WTC11 (cell line): ENCODE measurements around the gene TIMM29. TPM values are rescaled to one million over a fixed set of nuclear protein-coding genes. Genes with fewer than 3 reads are reported as not detected.

Source experiments
- ATAC-seq: fragments of 200-7000 bp; cut with Tn5 transposase; 2 replicates; pipeline ENCODE4 v1.10.0; 2021; ENCODE audit warnings: mild to moderate bottlenecking, moderate library complexity
- CTCF ChIA-PET: fragments of 300-600 bp; sonication (Branson Sonifier 250); formaldehyde crosslinking; loops from one replicate; lab custom pipeline; 2021; ENCODE audit warnings: antibody characterized with exemption; lab: Charles Lee
- POLR2A ChIA-PET: fragments of 350-600 bp; sonication (Branson Sonifier 250); formaldehyde crosslinking; loops from one replicate; lab custom pipeline; 2021; ENCODE audit warnings: antibody characterized with exemption; lab: Charles Lee
- DNase-seq: peaks from one replicate; pipeline ENCODE4 v3.0.0; 2021; ENCODE audit warnings: low spot score
- H3K27ac Mint-ChIP-seq: 2 replicates; pipeline ENCODE4 v1.8.0; 2021; ENCODE audit warnings: mixed read lengths
- H3K27me3 Mint-ChIP-seq: 2 replicates; pipeline ENCODE4 v1.8.0; 2021; ENCODE audit warnings: low read depth, mild to moderate bottlenecking, moderate library complexity, mixed read lengths
- H3K36me3 Mint-ChIP-seq: 2 replicates; pipeline ENCODE4 v1.8.0; 2021; ENCODE audit warnings: mixed read lengths
- H3K4me1 Mint-ChIP-seq: 2 replicates; pipeline ENCODE4 v1.8.0; 2022; ENCODE audit warnings: mixed read lengths
- H3K4me3 Mint-ChIP-seq: 2 replicates; pipeline ENCODE4 v1.8.0; 2021; ENCODE audit warnings: mild to moderate bottlenecking, moderate library complexity, mixed read lengths
- H3K9me3 Mint-ChIP-seq: 2 replicates; pipeline ENCODE4 v1.8.0; 2021; ENCODE audit warnings: mixed read lengths
- ATF3 ChIP-seq: sonication (generic); formaldehyde crosslinking; conservative IDR thresholded peaks from 2 replicates; pipeline ENCODE4 v1.8.1; 2022; ENCODE audit warnings: mild to moderate bottlenecking, missing genetic modification reagents
- CBFB ChIP-seq: sonication (generic); formaldehyde crosslinking; IDR thresholded peaks from 2 replicates; pipeline ENCODE4 v1.8.1; 2022; ENCODE audit warnings: mild to moderate bottlenecking, low read depth, missing genetic modification reagents
- E2F1 ChIP-seq: sonication (generic); formaldehyde crosslinking; IDR thresholded peaks from 2 replicates; pipeline ENCODE4 v1.8.0; 2022; ENCODE audit warnings: mild to moderate bottlenecking, missing genetic modification reagents
- EMX1 ChIP-seq: fragments of 250-450 bp; sonication (Bioruptor Pico); IDR thresholded peaks from 2 replicates; pipeline ENCODE4 v1.8.0; 2021; ENCODE audit warnings: mild to moderate bottlenecking
- ESRRA ChIP-seq: sonication (generic); formaldehyde crosslinking; IDR thresholded peaks from 2 replicates; pipeline ENCODE4 v1.8.1; 2022; ENCODE audit warnings: mild to moderate bottlenecking, missing genetic modification reagents, borderline replicate concordance
- FOXJ3 ChIP-seq: sonication (generic); formaldehyde crosslinking; IDR thresholded peaks from 2 replicates; pipeline ENCODE4 v1.9.0; 2021; ENCODE audit warnings: missing genetic modification reagents, mild to moderate bottlenecking, borderline replicate concordance
- HMGA2 ChIP-seq: fragments of 250-450 bp; sonication (Bioruptor Pico); IDR thresholded peaks from 2 replicates; pipeline ENCODE4 v1.4.0; 2021; ENCODE audit warnings: mild to moderate bottlenecking, moderate library complexity
- HMGXB4 ChIP-seq: sonication (generic); formaldehyde crosslinking; IDR thresholded peaks from 2 replicates; pipeline ENCODE4 v1.8.1; 2023; ENCODE audit warnings: mild to moderate bottlenecking, moderate library complexity, missing genetic modification reagents
- MYBL2 ChIP-seq: sonication (generic); formaldehyde crosslinking; IDR thresholded peaks from 2 replicates; pipeline ENCODE4 v1.8.1; 2023; ENCODE audit warnings: mild to moderate bottlenecking, moderate library complexity, missing genetic modification reagents
- NFATC4 ChIP-seq: fragments of 250-450 bp; sonication (Bioruptor Pico); IDR thresholded peaks from 2 replicates; pipeline ENCODE4 v1.9.0; 2021; ENCODE audit warnings: mild to moderate bottlenecking
- NFYB ChIP-seq: sonication (generic); formaldehyde crosslinking; conservative IDR thresholded peaks from 2 replicates; pipeline ENCODE4 v1.8.0; 2022; ENCODE audit warnings: low read depth, missing genetic modification reagents
- OVOL2 ChIP-seq: fragments of 250-450 bp; sonication (Bioruptor Pico); IDR thresholded peaks from 2 replicates; pipeline ENCODE4 v1.9.0; 2021; ENCODE audit warnings: mild to moderate bottlenecking, borderline replicate concordance
- ZBTB21 ChIP-seq: sonication (generic); formaldehyde crosslinking; IDR thresholded peaks from 2 replicates; pipeline ENCODE4 v1.8.1; 2023; ENCODE audit warnings: mild to moderate bottlenecking, missing genetic modification reagents, borderline replicate concordance
- ZNF138 ChIP-seq: sonication (generic); formaldehyde crosslinking; conservative IDR thresholded peaks from 2 replicates; pipeline ENCODE4 v1.8.1; 2022; ENCODE audit warnings: mild to moderate bottlenecking, moderate library complexity, missing genetic modification reagents
- ZNF396 ChIP-seq: fragments of 250-450 bp; sonication (Bioruptor Pico); IDR thresholded peaks from 2 replicates; pipeline ENCODE4 v1.8.0; 2021; ENCODE audit warnings: mild to moderate bottlenecking, moderate library complexity, borderline replicate concordance
- ZNF532 ChIP-seq: fragments of 250-450 bp; sonication (Bioruptor Pico); IDR thresholded peaks from 2 replicates; pipeline ENCODE4 v1.9.0; 2021; ENCODE audit warnings: mild to moderate bottlenecking, borderline replicate concordance
- total RNA-seq: library from RNA; stranded (reverse); gene quantifications from 3 replicates; pipeline ENCODE4 v1.2.3, GENCODE V29; 2021

The TIMM29 gene
- total RNA-seq, 1 experiment from 2014 or later, result 33.8 TPM

GRCh38 chr19:10922638-10923014 lies 6.0 kb upstream of the TIMM29 start:
- POLR2A ChIA-PET, result no interaction called here
- H3K27me3 Mint-ChIP-seq, result no peaks in the 10 kb centered on the region

GRCh38 chr19:10923260-10924112 lies 5.1 kb upstream of the TIMM29 start:
- no peak for ATAC-seq
- Mint-ChIP-seq H3K9me3 (no peaks in the 10 kb centered on the region), H3K4me3 (no peak overlapping the region), H3K4me1 (0 out of 2 replicates have a peak, but pooled peaks cover 5% of the 10 kb centered on the region), H3K27me3 (no peaks in the 10 kb centered on the region), H3K27ac (no peak overlapping the region), H3K36me3 (peaks cover 14% of the 10 kb centered on the region)
- no peak for TF ChIP-seq ESRRA
- TF ChIP-seq EMX1 (CRISPR knock-in tag), result 0 out of 2 replicates have a peak, but pooled peaks have one; percentile 41
- 0 out of 2 replicates have a peak, but pooled peaks have one; percentile 56 for TF ChIP-seq ATF3
- TF ChIP-seq ZBTB21, result no peak
- no peak for TF ChIP-seq CBFB (CRISPR knock-in tag)
- CTCF ChIA-PET, result no interaction called here
- POLR2A ChIA-PET, result no interaction called here
- DNase-seq, result no peak

More at GRCh38 chr19:10922638-10923014, 6.0 kb upstream of the TIMM29 start:
- peaks cover 14% of the 10 kb centered on the region for H3K36me3 Mint-ChIP-seq
- ATAC-seq (no peak), DNase-seq (no peak)
- CTCF ChIA-PET, result interaction anchor here (0.6 to 1.8 kb wide), 4 partner anchors 19 to 52 kb away, joined by 3 to 9 read pairs (median 4); no protein-coding TSS in a partner anchor
- H3K27ac Mint-ChIP-seq, result peak overlapping the region; percentile 55
- TF ChIP-seq ZNF396, result no peak
- no peak for TF ChIP-seq FOXJ3 (CRISPR knock-in tag)
- TF ChIP-seq NFYB (CRISPR knock-in tag), result no peak
- TF ChIP-seq HMGXB4 (CRISPR knock-in tag), result no peak
- TF ChIP-seq HMGA2, result no peak
- no peak for TF ChIP-seq E2F1 (CRISPR knock-in tag)
- no peak for TF ChIP-seq MYBL2 (CRISPR knock-in tag)
- no peak for TF ChIP-seq OVOL2 (CRISPR knock-in tag)
- no peak for TF ChIP-seq ZNF138 (CRISPR knock-in tag)
- no peak for TF ChIP-seq NFATC4 (CRISPR knock-in tag)
- TF ChIP-seq ZNF532 (CRISPR knock-in tag), result no peak
- TF ChIP-seq, all 79 proteins: peak for 0
- 0 out of 2 replicates have a peak, but pooled peaks cover 3% of the 10 kb centered on the region for H3K4me1 Mint-ChIP-seq
- no peaks in the 10 kb centered on the region for H3K9me3 Mint-ChIP-seq
- no peak overlapping the region for H3K4me3 Mint-ChIP-seq
